OCI-LY1 (cell line): ENCODE data around the gene PKM.

Experiments used
- EZH2 ChIP-seq: fragments of 200-600 bp; sonication (generic), shearing (Covaris generic); IDR thresholded peaks from 2 replicates; pipeline ENCODE4 v1.8.0; 2017; ENCODE audit warnings: borderline replicate concordance, mixed run types, mild to moderate bottlenecking, antibody characterized with exemption, low read length, moderate library complexity, mixed read lengths
- TF ChIP-seq, protein P1 (sequence below): fragments of 200-600 bp; sonication (generic), shearing (Covaris generic); IDR thresholded peaks from 2 replicates; pipeline ENCODE4 v1.5.1; 2017; ENCODE audit warnings: mild to moderate bottlenecking, antibody characterized with exemption, low read length, moderate library complexity, mixed read lengths

DNA sequence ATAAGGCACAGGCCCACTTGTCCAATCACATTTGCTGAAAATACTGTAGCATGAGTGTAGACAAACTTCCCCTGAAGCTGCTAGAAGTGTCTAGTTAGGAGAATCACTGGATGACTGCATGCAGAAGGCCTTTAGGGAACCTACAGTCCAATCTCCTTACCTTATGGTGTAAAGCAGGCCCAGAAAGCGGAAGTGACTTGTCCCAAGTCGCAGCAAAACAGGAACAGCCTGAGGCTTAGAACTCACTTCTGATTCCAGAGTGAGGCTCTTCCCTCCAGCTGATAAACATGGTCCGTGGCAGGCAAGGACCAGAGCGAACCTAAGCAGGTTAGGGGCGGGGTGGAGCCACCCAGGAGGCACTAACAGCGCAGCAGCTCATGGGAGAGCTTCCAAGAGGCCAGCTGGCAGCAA, 35.9 kb downstream of the PKM start:
- TF ChIP-seq, protein P1, sequence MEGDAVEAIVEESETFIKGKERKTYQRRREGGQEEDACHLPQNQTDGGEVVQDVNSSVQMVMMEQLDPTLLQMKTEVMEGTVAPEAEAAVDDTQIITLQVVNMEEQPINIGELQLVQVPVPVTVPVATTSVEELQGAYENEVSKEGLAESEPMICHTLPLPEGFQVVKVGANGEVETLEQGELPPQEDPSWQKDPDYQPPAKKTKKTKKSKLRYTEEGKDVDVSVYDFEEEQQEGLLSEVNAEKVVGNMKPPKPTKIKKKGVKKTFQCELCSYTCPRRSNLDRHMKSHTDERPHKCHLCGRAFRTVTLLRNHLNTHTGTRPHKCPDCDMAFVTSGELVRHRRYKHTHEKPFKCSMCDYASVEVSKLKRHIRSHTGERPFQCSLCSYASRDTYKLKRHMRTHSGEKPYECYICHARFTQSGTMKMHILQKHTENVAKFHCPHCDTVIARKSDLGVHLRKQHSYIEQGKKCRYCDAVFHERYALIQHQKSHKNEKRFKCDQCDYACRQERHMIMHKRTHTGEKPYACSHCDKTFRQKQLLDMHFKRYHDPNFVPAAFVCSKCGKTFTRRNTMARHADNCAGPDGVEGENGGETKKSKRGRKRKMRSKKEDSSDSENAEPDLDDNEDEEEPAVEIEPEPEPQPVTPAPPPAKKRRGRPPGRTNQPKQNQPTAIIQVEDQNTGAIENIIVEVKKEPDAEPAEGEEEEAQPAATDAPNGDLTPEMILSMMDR, result no peak
- no peak for TF ChIP-seq EZH2
